A673 (cell line): Measurements from ENCODE around the gene CAPN5. TPM values are rescaled to one million over a fixed set of nuclear protein-coding genes. Genes with fewer than 3 reads are reported as not detected.

Experiments used
- BruUV-seq: library from RNA; stranded (reverse); fragments of 400-500 nt; replicated peaks from 2 replicates; lab custom pipeline; 2021; lab: Mats Ljungman, UMichigan
- CTCF ChIA-PET: fragments of 300-600 bp; sonication (Branson Sonifier 250); formaldehyde crosslinking; loops from one replicate; lab custom pipeline; 2022; ENCODE audit warnings: antibody characterized with exemption; lab: Charles Lee
- POLR2A ChIA-PET: fragments of 300-600 bp; sonication (Branson Sonifier 250); formaldehyde crosslinking; loops from one replicate; lab custom pipeline; 2022; ENCODE audit warnings: antibody characterized with exemption; ENCODE audit not compliant: low non-redundant PET; lab: Charles Lee
- DNase-seq: peaks from one replicate; pipeline ENCODE4 v3.0.0-alpha.2; 2015; ENCODE audit warnings: low spot score
- H3K27ac ChIP-seq: fragments of 200-600 bp; sonication (generic); 2 replicates; pipeline ENCODE4 v1.5.1; 2016; ENCODE audit warnings: mixed run types, low read depth, mild to moderate bottlenecking, mixed read lengths, antibody characterized with exemption, low read length; ENCODE audit not compliant: poor library complexity, severe bottlenecking
- H3K27me3 ChIP-seq: fragments of 200-600 bp; sonication (generic); replicated peaks from 2 replicates; pipeline ENCODE4 v1.6.1; 2017; ENCODE audit warnings: mixed run types, low read depth, mild to moderate bottlenecking, mixed read lengths, antibody characterized with exemption, low read length; ENCODE audit not compliant: insufficient read depth, poor library complexity
- H3K36me3 ChIP-seq: fragments of 200-600 bp; sonication (generic); 2 replicates; pipeline ENCODE4 v1.6.1; 2016; ENCODE audit warnings: mixed run types, mild to moderate bottlenecking, mixed read lengths, antibody characterized with exemption, low read length; ENCODE audit not compliant: insufficient read depth, poor library complexity, severe bottlenecking
- H3K4me1 ChIP-seq: fragments of 200-600 bp; sonication (generic); 2 replicates; pipeline ENCODE4 v1.6.1; 2017; ENCODE audit warnings: mixed run types, mild to moderate bottlenecking, mixed read lengths, antibody characterized with exemption, low read length; ENCODE audit not compliant: insufficient read depth, poor library complexity, severe bottlenecking
- H3K4me3 ChIP-seq: fragments of 200-600 bp; sonication (generic); 2 replicates; pipeline ENCODE4 v1.5.1; 2016; ENCODE audit warnings: low read depth, mixed run types, mild to moderate bottlenecking, mixed read lengths, low read length; ENCODE audit not compliant: poor library complexity, severe bottlenecking
- H3K9me3 ChIP-seq: fragments of 200-600 bp; sonication (generic); 2 replicates; pipeline ENCODE4 v1.6.1; 2016; ENCODE audit warnings: mixed run types, low read depth, mild to moderate bottlenecking, mixed read lengths, antibody characterized with exemption, low read length; ENCODE audit not compliant: poor library complexity, severe bottlenecking
- CTCF ChIP-seq: fragments of 300-800, 200-600 bp; sonication (generic); conservative IDR thresholded peaks from 2 replicates; pipeline ENCODE4 v1.5.1; 2017; ENCODE audit warnings: low read depth, mild to moderate bottlenecking, antibody characterized with exemption, low read length, moderate library complexity, mixed read lengths
- EZH2 ChIP-seq: fragments of 200-600 bp; sonication (generic); IDR thresholded peaks from 2 replicates; pipeline ENCODE4 v1.6.1; 2017; ENCODE audit warnings: borderline replicate concordance, low read depth, mild to moderate bottlenecking, mixed read lengths, antibody characterized with exemption, low read length; ENCODE audit not compliant: poor library complexity, severe bottlenecking
- intact Hi-C: fragments of 100-400 bp; cut with micrococcal nuclease; formaldehyde crosslinking; loops from one replicate; pipeline ENCODE4 v1.10.0; 2022; ENCODE audit not compliant: unreplicated experiment
- total RNA-seq: library from RNA; stranded (reverse); gene quantifications from 2 replicates; pipeline ENCODE4 v1.2.3, GENCODE V29; 2021

The CAPN5 gene
- total RNA-seq, 1 experiment from 2014 or later = 4.3 TPM

GRCh38 chr11:77144857-77145428 lies 78.2 kb downstream of the CAPN5 start:
- BruUV-seq = no TSS peak
- TF ChIP-seq EZH2 = no peak
- no peak for TF ChIP-seq CTCF
- H3K36me3 ChIP-seq = no peaks in the 10 kb centered on the region
- H3K4me1 ChIP-seq = peaks cover 5% of the 10 kb centered on the region
- no peaks in the 10 kb centered on the region for H3K27me3 ChIP-seq
- intact Hi-C loops = no loop called here
- DNase-seq = no peak
- no peak overlapping the region for H3K4me3 ChIP-seq
- no peak overlapping the region for H3K27ac ChIP-seq
- H3K9me3 ChIP-seq = no peaks in the 10 kb centered on the region
- ChIA-PET POLR2A (no interaction called here), CTCF (no interaction called here)

GRCh38 chr11:77146261-77147035 lies 79.7 kb downstream of the CAPN5 start:
- no peak for DNase-seq
- no peak for TF ChIP-seq EZH2
- TF ChIP-seq CTCF = no peak
- H3K9me3 ChIP-seq = no peaks in the 10 kb centered on the region
- no peak overlapping the region for H3K27ac ChIP-seq
- intact Hi-C loops = no loop called here
- H3K4me1 ChIP-seq = peaks cover 5% of the 10 kb centered on the region
- H3K27me3 ChIP-seq = no peaks in the 10 kb centered on the region
- no peaks in the 10 kb centered on the region for H3K36me3 ChIP-seq
- ChIA-PET CTCF (no interaction called here), POLR2A (no interaction called here)
- H3K4me3 ChIP-seq = no peak overlapping the region
- BruUV-seq = no TSS peak

GRCh38 chr11:77147036-77147315 lies 80.2 kb downstream of the CAPN5 start:
- H3K36me3 ChIP-seq = no peaks in the 10 kb centered on the region
- no peak for DNase-seq
- no peak for TF ChIP-seq EZH2
- TF ChIP-seq CTCF = no peak
- no peaks in the 10 kb centered on the region for H3K9me3 ChIP-seq
- no TSS peak for BruUV-seq
- no peak overlapping the region for H3K27ac ChIP-seq
- ChIA-PET POLR2A (no interaction called here), CTCF (no interaction called here)
- H3K4me1 ChIP-seq = peaks cover 5% of the 10 kb centered on the region
- H3K27me3 ChIP-seq = no peaks in the 10 kb centered on the region
- no peak overlapping the region for H3K4me3 ChIP-seq
- intact Hi-C loops = no loop called here
